Left renal cortex interstitium (tissue), 4 donors: Measurements from ENCODE around the gene ERC2. TPM values are rescaled to one million over a fixed set of nuclear protein-coding genes. Genes with fewer than 3 reads are reported as not detected.

Source experiments
- DNase-seq, 4 donors: peaks; one replicate each; pipeline ENCODE4 v3.0.0-alpha.2; 2013; ENCODE audit warnings: low read depth in 4 of 4, low spot score in 2 of 4, missing footprints in 1 of 4
- polyA plus RNA-seq, 4 donors: library from polyadenylated mRNA; unstranded; fragments of 120-200 nt; gene quantifications; one replicate each; pipeline ENCODE4 v1.2.1, GENCODE V29; 2013; ENCODE audit not compliant: insufficient read length in 4 of 4

The ERC2 gene
- polyA plus RNA-seq, 4 donors = 2.0 to 4.2 (median 3.8) TPM

DNA sequence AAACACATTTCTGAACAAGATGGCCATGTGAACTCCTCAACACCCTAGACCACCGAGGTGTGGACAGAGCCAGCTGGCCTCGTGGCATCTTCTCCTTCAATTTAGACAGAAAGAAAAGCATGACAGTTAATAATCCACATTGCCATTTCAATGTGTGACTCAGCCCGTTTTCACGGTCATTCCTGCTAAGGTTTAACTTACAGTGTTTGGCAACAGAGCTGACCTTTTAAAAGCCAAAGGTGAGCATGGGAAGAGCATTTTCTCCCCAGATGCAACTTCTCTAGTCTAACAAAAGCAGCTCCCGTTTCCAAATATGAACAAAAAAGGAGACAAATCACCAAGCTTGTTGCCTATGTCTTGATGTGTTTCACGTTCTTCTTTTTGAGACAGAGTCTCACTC, 563.6 kb downstream of the ERC2 start:
- DNase-seq = no peak

DNA sequence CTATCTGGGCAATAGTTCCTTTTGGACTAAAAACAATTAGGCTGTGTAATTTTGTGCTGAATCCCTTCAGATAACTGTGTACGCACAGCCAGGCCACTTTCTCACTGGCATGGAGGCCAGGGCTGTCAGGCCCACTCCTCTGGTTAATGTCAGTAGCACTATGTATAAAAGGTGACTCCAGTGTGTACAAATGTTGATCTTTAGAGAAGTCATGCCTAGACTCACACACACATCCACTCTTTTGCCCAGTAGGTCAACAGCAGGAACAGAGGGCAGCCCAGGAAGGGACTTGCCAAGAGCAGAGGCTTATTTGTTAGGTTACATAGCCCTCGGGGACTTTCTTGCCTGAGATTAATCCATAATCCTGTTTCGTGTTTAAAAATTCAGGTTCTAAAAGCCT, 564.6 kb downstream of the ERC2 start:
- no peak for DNase-seq

- DNase-seq = no peak
Observed at GRCh38 chr3:55902221-55902900, 565.9 kb downstream of the ERC2 start.

DNA sequence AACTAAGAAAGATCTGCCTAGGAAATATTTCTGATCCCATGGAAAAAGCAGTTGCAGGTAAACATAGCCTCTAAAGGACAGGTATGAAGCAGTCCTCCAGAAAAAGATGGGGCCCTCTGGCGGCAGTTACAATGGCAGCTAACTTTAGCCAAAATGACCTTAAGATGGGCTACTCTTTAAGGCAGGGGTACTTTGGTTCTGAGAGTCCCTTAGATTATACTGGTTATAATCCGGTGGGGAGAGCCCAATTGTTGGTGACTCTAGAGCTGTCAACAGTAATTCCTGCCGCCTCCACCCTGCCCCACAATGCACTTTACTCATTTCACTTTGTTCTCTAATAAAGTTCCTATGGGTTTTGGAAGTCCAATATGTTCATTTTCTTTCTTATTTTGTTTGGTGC, 568.4 kb downstream of the ERC2 start:
- DNase-seq = no peak

GRCh38 chr3:55897573-55898224, 570.6 kb downstream of the ERC2 start:
- no peak for DNase-seq

GRCh38 chr3:55895897-55896566, 572.2 kb downstream of the ERC2 start:
- DNase-seq = no peak

- DNase-seq = no peak
Observed at GRCh38 chr3:55894605-55895004, 573.7 kb downstream of the ERC2 start.

DNA sequence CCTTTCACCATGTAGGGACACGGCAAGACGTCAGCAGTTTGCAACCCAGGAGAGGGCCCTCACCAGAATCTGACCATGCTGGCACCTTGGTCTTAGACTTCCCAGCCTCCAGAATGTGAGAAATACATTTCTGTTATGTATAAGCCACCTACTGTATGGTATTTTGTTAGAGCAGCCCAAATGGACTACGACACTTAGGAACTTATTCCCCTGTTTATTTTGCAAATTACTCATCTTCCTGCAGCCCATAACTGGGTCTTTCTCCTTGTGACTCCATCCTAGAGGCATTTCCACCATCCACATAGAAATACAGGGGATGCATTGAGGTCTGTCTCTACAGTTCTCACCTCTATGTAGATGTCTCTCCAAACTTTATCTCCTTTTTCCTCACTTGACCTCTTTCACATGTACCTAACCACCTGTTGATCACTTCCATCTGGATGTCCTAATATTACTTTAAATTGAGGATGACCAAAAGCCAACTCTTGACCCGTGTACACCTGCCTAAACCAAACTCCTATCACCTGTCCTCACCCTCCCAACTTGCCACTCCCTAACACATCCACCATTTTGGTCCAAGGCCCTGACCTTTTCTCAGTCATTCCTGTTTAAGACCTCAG, 575.1 kb downstream of the ERC2 start:
- DNase-seq = no peak

DNA sequence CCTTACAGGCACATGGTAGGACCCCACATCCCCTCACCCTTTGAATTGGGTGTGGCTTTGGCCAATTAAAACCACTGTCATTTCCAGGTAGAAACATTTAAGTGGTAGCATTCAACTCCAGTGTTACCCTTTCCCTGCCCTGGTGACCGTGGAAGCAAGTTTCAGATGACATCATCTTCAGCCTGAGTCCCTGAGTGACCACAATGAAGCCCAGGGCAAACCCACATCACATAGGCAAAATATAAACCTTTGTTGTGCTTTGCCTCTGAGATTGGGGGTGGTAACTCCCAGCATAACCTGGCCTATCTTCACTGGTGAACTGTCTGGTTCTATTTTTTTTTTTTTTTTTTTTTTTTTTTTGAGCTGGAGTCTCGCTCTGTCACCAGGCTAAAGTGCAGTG, 577.2 kb downstream of the ERC2 start:
- no peak for DNase-seq

DNA sequence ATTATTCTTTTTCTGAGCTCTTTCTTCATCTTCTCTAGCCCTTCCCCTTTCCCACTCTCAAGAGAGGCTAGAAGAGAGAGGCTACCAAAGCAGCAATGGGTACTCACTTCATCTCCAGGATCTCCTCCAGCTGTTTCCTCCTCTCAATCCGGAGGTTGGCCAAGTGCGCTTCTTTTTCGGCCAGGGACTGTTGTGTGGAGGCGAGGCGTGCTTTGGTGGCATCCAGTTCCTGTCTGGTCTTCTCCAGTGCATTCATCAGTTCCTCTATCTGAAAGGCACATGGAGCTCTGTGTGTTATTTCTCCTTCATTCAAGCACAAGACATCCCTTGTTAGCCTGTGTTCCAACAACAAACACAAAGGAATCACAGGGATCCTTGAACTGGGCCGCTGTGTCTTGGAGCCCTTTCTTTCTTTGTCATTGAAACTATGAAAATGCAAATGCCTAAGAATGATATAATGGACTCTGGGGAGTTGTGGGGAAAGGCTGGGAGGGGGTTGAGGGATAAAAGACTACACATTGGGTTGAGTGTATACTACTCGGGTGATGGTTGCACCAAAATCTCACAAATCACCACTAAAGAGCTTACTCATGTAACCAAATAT, 579.9 kb downstream of the ERC2 start:
- DNase-seq = no peak

DNA sequence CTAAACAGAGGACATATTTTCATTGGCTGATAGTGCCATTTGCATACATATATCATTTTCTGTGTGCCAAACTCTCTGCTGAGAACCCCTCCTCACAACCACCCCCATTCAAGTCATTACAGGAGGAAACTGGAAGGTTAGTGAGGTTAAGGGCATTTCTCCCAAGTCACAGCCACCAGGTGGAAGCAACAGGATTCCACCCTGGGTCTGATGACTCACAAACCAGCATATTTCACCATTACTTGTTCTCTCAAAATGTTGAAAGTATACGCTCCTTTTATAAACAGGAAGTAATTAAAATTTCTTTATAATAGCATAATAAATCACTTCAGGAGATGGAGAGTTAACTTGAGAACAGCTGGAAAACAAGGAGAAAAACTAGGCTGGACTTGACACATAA, 582.5 kb downstream of the ERC2 start:
- DNase-seq = no peak

DNA sequence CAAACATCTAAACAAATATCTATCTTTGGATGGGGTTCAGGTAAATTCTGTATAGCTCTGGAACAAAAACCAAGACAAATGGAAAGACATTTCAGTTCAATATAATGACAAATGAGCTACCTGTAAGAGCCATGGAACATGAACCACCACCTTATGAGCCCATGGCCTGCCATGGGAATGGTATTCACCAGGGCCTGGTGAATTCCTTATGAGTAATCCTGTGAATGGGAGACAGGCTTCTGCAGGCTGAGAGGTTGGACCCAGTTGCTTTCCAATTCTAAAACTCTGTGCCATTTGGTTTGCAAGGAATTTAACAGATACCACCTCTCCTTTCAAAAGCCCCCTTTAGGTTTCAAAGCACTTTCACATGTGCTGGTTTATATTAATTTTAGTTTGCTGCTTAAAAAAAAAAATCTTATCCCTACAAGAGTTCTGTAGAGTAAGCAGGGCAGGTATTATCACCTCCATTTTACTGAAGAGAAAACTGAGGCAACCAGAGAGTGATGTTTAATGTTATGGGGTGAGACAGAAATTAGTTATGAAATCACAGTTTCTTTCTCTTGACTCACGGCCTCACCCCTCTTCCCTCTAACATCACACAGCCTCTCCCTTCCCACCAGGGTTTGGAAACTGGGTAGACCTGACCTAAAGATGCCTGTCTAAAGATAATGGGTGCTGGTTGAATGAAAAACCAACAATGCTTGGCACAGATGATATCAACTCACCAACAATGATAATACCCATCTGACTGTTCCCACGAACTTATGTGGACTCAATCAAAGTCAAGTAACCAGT, 583.6 kb downstream of the ERC2 start:
- no peak for DNase-seq

GRCh38 chr3:55884066-55884465, 584.2 kb downstream of the ERC2 start:
- no peak for DNase-seq

DNA sequence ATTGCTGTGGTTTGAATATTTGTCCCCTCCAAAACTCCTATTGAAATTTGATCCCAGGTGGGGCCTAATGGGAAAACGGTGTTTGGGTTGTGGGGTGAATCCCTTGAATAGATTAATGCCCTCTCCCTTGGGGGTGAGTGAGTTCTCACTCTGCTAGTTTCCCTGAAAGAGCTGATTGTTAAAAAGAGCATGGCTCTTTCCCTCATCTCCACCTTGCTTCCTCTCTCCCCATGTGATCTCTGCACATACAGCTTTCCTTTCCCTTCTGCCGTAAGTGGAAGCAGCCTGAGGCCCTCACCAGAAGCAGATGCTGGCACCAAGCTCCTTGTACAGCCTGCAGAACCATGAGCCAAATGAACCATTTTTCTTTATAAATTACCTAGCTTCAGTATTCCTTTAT, 586.3 kb downstream of the ERC2 start:
- DNase-seq = no peak

- no peak for DNase-seq
Observed at GRCh38 chr3:55880357-55880756, 587.9 kb downstream of the ERC2 start.

- DNase-seq = no peak
Observed at GRCh38 chr3:55879901-55880331, 588.4 kb downstream of the ERC2 start.

- DNase-seq = no peak
Observed at GRCh38 chr3:55877703-55878102, 590.6 kb downstream of the ERC2 start.

- no peak for DNase-seq
Observed at GRCh38 chr3:55876560-55876959, 591.7 kb downstream of the ERC2 start.

DNA sequence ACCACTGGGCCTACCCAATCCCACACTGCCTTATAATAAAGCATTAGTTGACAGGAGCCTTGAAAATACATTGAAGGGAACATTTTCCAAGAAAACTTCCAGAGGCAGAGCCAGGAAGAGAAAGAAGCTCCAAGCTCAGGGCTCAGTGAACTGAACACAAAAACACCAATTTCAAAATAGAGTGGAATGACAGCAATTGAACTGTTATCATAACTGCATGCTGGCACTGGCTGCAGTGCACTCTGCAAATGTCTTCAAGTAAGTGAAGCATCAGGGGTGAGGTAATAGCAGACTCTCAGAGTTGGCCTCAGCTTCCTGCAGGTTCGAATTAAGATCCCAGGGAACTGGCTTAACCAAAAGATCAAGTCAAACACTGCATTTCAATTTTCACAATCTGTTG, 593.2 kb downstream of the ERC2 start:
- DNase-seq = no peak

- no peak for DNase-seq
Observed at GRCh38 chr3:55873523-55874254, 594.6 kb downstream of the ERC2 start.
